K562 (cell line): ENCODE results near the gene ZNF598. TPM values are rescaled to one million over a fixed set of nuclear protein-coding genes. Genes with fewer than 3 reads are reported as not detected.

Experiments
- CHD2 ChIP-seq: IDR thresholded peaks from 2 replicates; pipeline ENCODE4 v1.6.1; 2011; ENCODE audit warnings: low read depth, low read length
- CREM ChIP-seq: IDR thresholded peaks from 2 replicates; pipeline ENCODE4 v1.6.1; 2014; ENCODE audit warnings: antibody characterized with exemption, low read depth
- CXXC5 ChIP-seq: fragments of 250-450 bp; sonication (Bioruptor Pico); IDR thresholded peaks from 2 replicates; pipeline ENCODE4 v1.8.0; 2022; ENCODE audit warnings: inconsistent platforms, mild to moderate bottlenecking, moderate library complexity
- FIP1L1 ChIP-seq: fragments of 200-400 bp; formaldehyde crosslinking; IDR thresholded peaks from 2 replicates; pipeline ENCODE4 v1.6.1; 2018; ENCODE audit warnings: mild to moderate bottlenecking, low read depth, low read length; ENCODE audit not compliant: poor library complexity, severe bottlenecking
- GTF2F1 ChIP-seq: IDR thresholded peaks from 2 replicates; pipeline ENCODE4 v1.6.1; 2011; ENCODE audit warnings: low read depth, low read length, improper control_type of control experiment
- HIVEP1 ChIP-seq: fragments of 250-450 bp; sonication (Bioruptor Pico); IDR thresholded peaks from 2 replicates; pipeline ENCODE4 v1.4.0; 2020; ENCODE audit warnings: mild to moderate bottlenecking
- HNRNPK ChIP-seq: fragments of 200-400 bp; formaldehyde crosslinking; IDR thresholded peaks from one replicate; pipeline ENCODE4 v1.6.1; 2018; ENCODE audit warnings: mild to moderate bottlenecking, low read depth, low read length; ENCODE audit not compliant: poor library complexity, severe bottlenecking
- MIER1 ChIP-seq: fragments of 450-650 bp; IDR thresholded peaks from 2 replicates; pipeline ENCODE4 v1.6.1; 2016; ENCODE audit warnings: antibody characterized with exemption, mild to moderate bottlenecking, low read depth
- NR2F6 ChIP-seq: fragments of 450-650 bp; formaldehyde crosslinking; IDR thresholded peaks from 2 replicates; pipeline ENCODE4 v1.4.0; 2020; ENCODE audit warnings: mild to moderate bottlenecking
- RBM15 ChIP-seq: fragments of 200-400 bp; formaldehyde crosslinking; IDR thresholded peaks from 2 replicates; pipeline ENCODE4 v1.6.1; 2018; ENCODE audit warnings: mild to moderate bottlenecking, low read length, moderate library complexity; ENCODE audit not compliant: insufficient read depth
- RFX7 ChIP-seq: fragments of 250-450 bp; sonication (Bioruptor Pico); IDR thresholded peaks from 2 replicates; pipeline ENCODE4 v1.5.1; 2021; ENCODE audit warnings: mild to moderate bottlenecking
- SIN3A ChIP-seq, 2 experiments: fragments of 150-350 bp in 1 of 2; IDR thresholded peaks; 2 replicates each; pipeline ENCODE4 v1.6.1; 2011 to 2016; ENCODE audit warnings: borderline replicate concordance in 2 of 2, low read depth in 2 of 2, low read length in 2 of 2, mild to moderate bottlenecking in 2 of 2, moderate library complexity in 2 of 2; ENCODE audit not compliant: control insufficient read depth in 1 of 2
- SMARCA4 ChIP-seq: fragments of 450-650 bp; IDR thresholded peaks from 2 replicates; pipeline ENCODE4 v1.6.1; 2016
- TCF15 ChIP-seq: fragments of 250-450 bp; sonication (Bioruptor Pico); IDR thresholded peaks from 2 replicates; pipeline ENCODE4 v1.8.0; 2022; ENCODE audit warnings: moderate library complexity, mild to moderate bottlenecking, inconsistent platforms
- TFE3 ChIP-seq: fragments of 450-650 bp; formaldehyde crosslinking; IDR thresholded peaks from 2 replicates; pipeline ENCODE4 v1.4.0; 2020; ENCODE audit warnings: mild to moderate bottlenecking, mixed read lengths
- TSC22D4 ChIP-seq: fragments of 450-650 bp; IDR thresholded peaks from 2 replicates; pipeline ENCODE4 v1.6.1; 2016; ENCODE audit warnings: missing genetic modification characterization, missing biosample characterization, control low read depth
- U2AF1 ChIP-seq: fragments of 200-400 bp; formaldehyde crosslinking; optimal IDR thresholded peaks from 2 replicates; pipeline ENCODE3; 2017; ENCODE audit warnings: mild to moderate bottlenecking, low read depth, low read length, moderate library complexity
- ZBTB5 ChIP-seq: fragments of 450-650 bp; IDR thresholded peaks from 2 replicates; pipeline ENCODE4 v1.6.1; 2017; ENCODE audit warnings: antibody characterized with exemption
- ZC3H4 ChIP-seq: sonication (generic); formaldehyde crosslinking; IDR thresholded peaks from 2 replicates; pipeline ENCODE4 v1.9.0; 2021; ENCODE audit warnings: missing genetic modification reagents, borderline replicate concordance
- ZKSCAN1 ChIP-seq: fragments of 150-350 bp; IDR thresholded peaks from 2 replicates; pipeline ENCODE4 v1.6.1; 2016; ENCODE audit warnings: low read depth, low read length
- ZNF124 ChIP-seq: sonication (generic); formaldehyde crosslinking; IDR thresholded peaks from 2 replicates; pipeline ENCODE4 v1.8.1; 2022; ENCODE audit warnings: missing genetic modification reagents
- ZNF778 ChIP-seq: fragments of 450-650 bp; formaldehyde crosslinking; IDR thresholded peaks from 2 replicates; pipeline ENCODE4 v1.4.0; 2020; ENCODE audit warnings: mild to moderate bottlenecking, moderate library complexity
- polyA plus RNA-seq, 8 experiments: library from polyadenylated mRNA; depleted of rRNA in 4 of 8; stranded (reverse) in 5 of 8; unstranded in 3 of 8; fragments of >200 nt; fragmentation: Nextera tagmentation in 2 of 8; fragmentation: Illumina TruSeq in 1 of 8; extraction: Ambion mirVana in 2 of 8; extraction: Trizol in 1 of 8; gene quantifications; 2 replicates each; pipeline versions ENCODE4 v1.2.1 to v1.2.3, GENCODE V29; 2011 to 2014; ENCODE audit warnings: inconsistent platforms in 1 of 8, missing spikeins in 1 of 8
- total RNA-seq, 7 experiments: library from RNA; depleted of rRNA in 6 of 7; stranded (reverse); fragments of >200 nt in 6 of 7; fragmentation: Illumina TruSeq in 2 of 7; extraction: Trizol in 2 of 7; gene quantifications; 2 replicates each; pipeline versions ENCODE4 v1.2.1 to v1.2.3, GENCODE V29; 2011 to 2021; ENCODE audit warnings: low replicate concordance in 1 of 7
- TF ChIP-seq, protein P1 (sequence below): fragments of 250-450 bp; sonication (Bioruptor Pico); IDR thresholded peaks from 2 replicates; pipeline ENCODE4 v1.8.0; 2021; ENCODE audit warnings: moderate library complexity, mild to moderate bottlenecking, inconsistent platforms
- TF ChIP-seq, protein P2 (sequence below): IDR thresholded peaks from 3 replicates; pipeline ENCODE4 v1.6.1; 2011; ENCODE audit warnings: borderline replicate concordance, mild to moderate bottlenecking; ENCODE audit not compliant: insufficient read length, insufficient read depth

ZNF598 gene
- total and polyA plus RNA-seq, 9 of the 15 experiments (the other 6 are each of a cell fraction or from before 2014, with no cell fraction given): 0.11 to 115 (median 29.6) TPM

- TF ChIP-seq TCF15 (CRISPR knock-in tag) (no peak), ZNF778 (CRISPR knock-in tag) (no peak), SMARCA4 (no peak), CREM (peak; percentile 70), ZKSCAN1 (peak; percentile 60; the same call in 1 of the 2 replicates), RFX7 (CRISPR knock-in tag) (no peak), ZNF124 (no peak), ZBTB5 (no peak), CHD2 (no peak), FIP1L1 (no peak), TFE3 (CRISPR knock-in tag) (no peak), RBM15 (no peak), SIN3A (IDR thresholded peaks at IDR 0.05; ENCODE audit: borderline replicate concordance in 2 of 2, control insufficient read depth in 1 of 2, low read depth in 2 of 2, low read length in 2 of 2) (peak; percentile 91 to 97), NR2F6 (CRISPR knock-in tag) (no peak), CXXC5 (CRISPR knock-in tag) (peak; percentile 76), TSC22D4 (tag) (no peak), U2AF1 (no peak), HNRNPK (no peak), MIER1 (no peak), HIVEP1 (CRISPR knock-in tag) (no peak), GTF2F1 (0 out of 2 replicates have a peak, but pooled peaks have one; percentile 9), ZC3H4 (CRISPR knock-in tag) (no peak)
- TF ChIP-seq, protein P1, sequence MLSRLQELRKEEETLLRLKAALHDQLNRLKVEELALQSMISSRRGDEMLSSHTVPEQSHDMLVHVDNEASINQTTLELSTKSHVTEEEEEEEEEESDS: no peak
- TF ChIP-seq, protein P2, sequence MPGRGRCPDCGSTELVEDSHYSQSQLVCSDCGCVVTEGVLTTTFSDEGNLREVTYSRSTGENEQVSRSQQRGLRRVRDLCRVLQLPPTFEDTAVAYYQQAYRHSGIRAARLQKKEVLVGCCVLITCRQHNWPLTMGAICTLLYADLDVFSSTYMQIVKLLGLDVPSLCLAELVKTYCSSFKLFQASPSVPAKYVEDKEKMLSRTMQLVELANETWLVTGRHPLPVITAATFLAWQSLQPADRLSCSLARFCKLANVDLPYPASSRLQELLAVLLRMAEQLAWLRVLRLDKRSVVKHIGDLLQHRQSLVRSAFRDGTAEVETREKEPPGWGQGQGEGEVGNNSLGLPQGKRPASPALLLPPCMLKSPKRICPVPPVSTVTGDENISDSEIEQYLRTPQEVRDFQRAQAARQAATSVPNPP: no peak
These were observed 5.6 kb downstream of the ZNF598 start (continued) for GRCh38 chr16:2003827-2004641.
